Stimulated activated CD4-positive, alpha-beta T cell treated with anti-CD3 and anti-CD28 coated beads, Interleukin-12 subunit alpha, Interleukin-12 subunit beta, amount 100 ng/mL, for 4 hours (primary cell): ENCODE results near the gene PRKG1.

ENCODE experiments used
- DNase-seq: peaks from one replicate; pipeline ENCODE4 v3.0.0-alpha.2; 2020

The PRKG1 gene

GRCh38 chr10:52043811-52044210 lies 969.5 kb downstream of the PRKG1 start:
- DNase-seq = no peak

- DNase-seq = no peak
These were observed 973.8 kb downstream of the PRKG1 start for GRCh38 chr10:52048051-52048450.

- DNase-seq = no peak
These were observed 976.3 kb downstream of the PRKG1 start for GRCh38 chr10:52050429-52051047.

- no peak for DNase-seq
These were observed 979.2 kb downstream of the PRKG1 start for GRCh38 chr10:52053497-52053896.

GRCh38 chr10:52056291-52056690 lies 982.0 kb downstream of the PRKG1 start:
- no peak for DNase-seq

- no peak for DNase-seq
These were observed 984.8 kb downstream of the PRKG1 start for GRCh38 chr10:52059089-52059488.

- no peak for DNase-seq
These were observed 988.9 kb downstream of the PRKG1 start for GRCh38 chr10:52063159-52063558.

GRCh38 chr10:52064084-52064845 lies 990.0 kb downstream of the PRKG1 start:
- no peak for DNase-seq

GRCh38 chr10:52066383-52066782 lies 992.1 kb downstream of the PRKG1 start:
- DNase-seq = no peak

GRCh38 chr10:52068485-52068884 lies 994.2 kb downstream of the PRKG1 start:
- DNase-seq = no peak

- DNase-seq = no peak
These were observed 997.5 kb downstream of the PRKG1 start for GRCh38 chr10:52071814-52072213.

GRCh38 chr10:52074505-52075026 lies 1000.3 kb downstream of the PRKG1 start:
- DNase-seq = no peak

GRCh38 chr10:52077814-52078213 lies 1003.5 kb downstream of the PRKG1 start:
- no peak for DNase-seq

GRCh38 chr10:52078397-52078937 lies 1004.2 kb downstream of the PRKG1 start:
- no peak for DNase-seq

GRCh38 chr10:52082307-52082706 lies 1008.0 kb downstream of the PRKG1 start:
- no peak for DNase-seq

GRCh38 chr10:52083422-52083821 lies 1009.1 kb downstream of the PRKG1 start:
- DNase-seq = no peak

- DNase-seq = no peak
These were observed 1018.1 kb downstream of the PRKG1 start for GRCh38 chr10:52092390-52092789.

GRCh38 chr10:52098130-52098529 lies 1023.8 kb downstream of the PRKG1 start:
- DNase-seq = no peak

- no peak for DNase-seq
These were observed 1024.8 kb downstream of the PRKG1 start for GRCh38 chr10:52099026-52099600.

- no peak for DNase-seq
These were observed 1025.8 kb downstream of the PRKG1 start for GRCh38 chr10:52100011-52100547.

- no peak for DNase-seq
These were observed 1031.0 kb downstream of the PRKG1 start for GRCh38 chr10:52105301-52105700.

GRCh38 chr10:52106011-52106410 lies 1031.7 kb downstream of the PRKG1 start:
- DNase-seq = no peak

GRCh38 chr10:52106899-52107298 lies 1032.6 kb downstream of the PRKG1 start:
- no peak for DNase-seq
